Caco-2 (cell line): ENCODE data around the gene MGST2. TPM values are rescaled to one million over a fixed set of nuclear protein-coding genes. Genes with fewer than 3 reads are reported as not detected.

Source experiments
- BruUV-seq: library from RNA; stranded (reverse); fragments of 400-500 nt; replicated peaks from 2 replicates; lab custom pipeline; 2021; lab: Mats Ljungman, UMichigan
- CTCF ChIA-PET: fragments of 300-600 bp; sonication (Branson Sonifier 250); formaldehyde crosslinking; loops from one replicate; lab custom pipeline; 2022; ENCODE audit warnings: antibody characterized with exemption; lab: Charles Lee
- POLR2A ChIA-PET: fragments of 300-600 bp; sonication (Branson Sonifier 250); formaldehyde crosslinking; loops from one replicate; lab custom pipeline; 2022; ENCODE audit warnings: antibody characterized with exemption; lab: Charles Lee
- DNase-seq, 2 experiments: peaks; one replicate each; pipeline versions ENCODE4 v3.0.0 to v3.0.0-alpha.2; 2020 to 2022
- H3K27me3 ChIP-seq: replicated peaks from 2 replicates; pipeline ENCODE4 v1.6.0; 2011; ENCODE audit warnings: low read length; ENCODE audit not compliant: control insufficient read depth, insufficient read depth
- H3K36me3 ChIP-seq: 2 replicates; pipeline ENCODE4 v1.5.1; 2011; ENCODE audit warnings: low read length; ENCODE audit not compliant: control insufficient read depth, insufficient read depth
- H3K4me1 ChIP-seq: fragments of 250-450 bp; sonication (Bioruptor Pico); 2 replicates; pipeline ENCODE4 v1.5.1; 2020; ENCODE audit warnings: mild to moderate bottlenecking
- H3K4me3 ChIP-seq: 2 replicates; pipeline ENCODE4 v1.5.1; 2011; ENCODE audit warnings: low read depth, mild to moderate bottlenecking, control low read depth, low read length
- H3K9me3 ChIP-seq: fragments of 250-450 bp; sonication (Bioruptor Pico); 2 replicates; pipeline ENCODE4 v1.5.1; 2020; ENCODE audit warnings: mild to moderate bottlenecking, moderate library complexity
- H3K27ac Mint-ChIP-seq: one replicate; pipeline ENCODE4 v1.8.0; 2022; ENCODE audit warnings: mixed read lengths; ENCODE audit not compliant: unreplicated experiment
- H3K27me3 Mint-ChIP-seq: one replicate; pipeline ENCODE4 v1.8.0; 2022; ENCODE audit warnings: mixed read lengths; ENCODE audit not compliant: insufficient read depth, unreplicated experiment
- H3K36me3 Mint-ChIP-seq: one replicate; pipeline ENCODE4 v1.8.0; 2022; ENCODE audit warnings: mild to moderate bottlenecking, mixed read lengths; ENCODE audit not compliant: insufficient read depth, unreplicated experiment
- H3K4me1 Mint-ChIP-seq: one replicate; pipeline ENCODE4 v1.8.0; 2022; ENCODE audit warnings: low read depth, mixed read lengths; ENCODE audit not compliant: unreplicated experiment
- H3K4me3 Mint-ChIP-seq: one replicate; pipeline ENCODE4 v1.8.0; 2022; ENCODE audit warnings: mild to moderate bottlenecking, moderate library complexity, mixed read lengths; ENCODE audit not compliant: unreplicated experiment
- H3K9me3 Mint-ChIP-seq: one replicate; pipeline ENCODE4 v1.8.0; 2022; ENCODE audit warnings: mixed read lengths; ENCODE audit not compliant: unreplicated experiment
- CTCF ChIP-seq, 2 experiments: fragments of 200-600 bp in 1 of 2; IDR thresholded peaks; 1 replicate in 1 of 2; 2 replicates in 1 of 2; pipeline versions ENCODE4 v1.5.1 to v1.8.0; 2011 to 2022; ENCODE audit warnings: antibody characterized with exemption in 1 of 2, control low read depth in 1 of 2, inconsistent platforms in 1 of 2, low read depth in 1 of 2, low read length in 1 of 2, mild to moderate bottlenecking in 1 of 2, moderate library complexity in 1 of 2; ENCODE audit not compliant: insufficient read depth in 1 of 2, severe bottlenecking in 1 of 2, unreplicated experiment in 1 of 2
- intact Hi-C: fragments of 100-400 bp; cut with micrococcal nuclease; formaldehyde crosslinking; loops from one replicate; pipeline ENCODE4 v1.10.0; 2022; ENCODE audit not compliant: unreplicated experiment
- total RNA-seq: library from RNA; stranded (reverse); gene quantifications from 2 replicates; pipeline ENCODE4 v1.2.3, GENCODE V29; 2022

Gene MGST2
- total RNA-seq, 1 experiment from 2014 or later = 81.7 TPM

DNA sequence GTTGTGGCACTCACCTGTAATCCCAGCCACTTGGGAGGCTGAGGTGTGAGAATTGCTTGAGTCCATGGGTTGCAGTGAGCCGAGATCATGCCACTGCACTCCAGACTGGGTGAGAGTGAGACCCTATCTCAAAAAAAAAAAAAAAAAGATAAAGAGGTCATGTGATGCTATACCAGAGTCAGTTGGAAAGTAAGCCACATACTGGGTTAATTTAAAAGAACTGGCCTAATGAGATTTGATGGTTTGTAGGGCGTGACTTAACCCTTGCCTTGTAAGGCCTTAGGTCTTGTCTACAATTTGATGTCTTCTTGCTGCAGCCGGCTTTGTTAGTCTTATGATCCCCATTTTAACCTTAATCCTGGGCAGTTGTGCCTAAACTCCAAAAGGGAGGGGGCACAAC is 5.2 kb downstream of the MGST2 start:
- DNase-seq = no peak
- Histone ChIP-seq H3K4me3 (no peak overlapping the region), H3K4me1 (peaks cover 87% of the 10 kb centered on the region), H3K36me3 (no peaks in the 10 kb centered on the region), H3K9me3 (no peaks in the 10 kb centered on the region), H3K27me3 (no peaks in the 10 kb centered on the region)
- ChIA-PET POLR2A (no interaction called here), CTCF (no interaction called here)
- peak overlapping the region; percentile 32 for H3K4me3 Mint-ChIP-seq
- H3K9me3 Mint-ChIP-seq = no peaks in the 10 kb centered on the region
- H3K27ac Mint-ChIP-seq = peak overlapping the region; percentile 94
- intact Hi-C loops = loop anchor here (1.0 to 2.0 kb wide), 3 partner anchors 14 to 46 kb away; no protein-coding TSS in a partner anchor
- peaks cover 73% of the 10 kb centered on the region for H3K4me1 Mint-ChIP-seq
- peaks cover 52% of the 10 kb centered on the region for H3K36me3 Mint-ChIP-seq
- no peaks in the 10 kb centered on the region for H3K27me3 Mint-ChIP-seq
- no peak for TF ChIP-seq CTCF (IDR thresholded peaks at IDR 0.05; ENCODE audit: insufficient read depth in 1 of 2, low read depth in 1 of 2, low read length in 1 of 2, severe bottlenecking in 1 of 2, unreplicated experiment in 1 of 2)
- no TSS peak for BruUV-seq

- Mint-ChIP-seq H3K36me3 (peaks cover 65% of the 10 kb centered on the region), H3K4me3 (no peak overlapping the region), H3K27me3 (no peaks in the 10 kb centered on the region), H3K9me3 (no peaks in the 10 kb centered on the region), H3K27ac (peak overlapping the region; percentile 24), H3K4me1 (peaks cover 81% of the 10 kb centered on the region)
- Histone ChIP-seq H3K36me3 (no peaks in the 10 kb centered on the region), H3K4me3 (no peak overlapping the region), H3K27me3 (no peaks in the 10 kb centered on the region), H3K4me1 (peaks cover 93% of the 10 kb centered on the region), H3K9me3 (no peaks in the 10 kb centered on the region)
- intact Hi-C loops = no loop called here
- ChIA-PET POLR2A (no interaction called here), CTCF (interaction anchor here (1.3 kb wide), 1 partner anchor 15 kb away, joined by 4 read pairs; no protein-coding TSS in a partner anchor)
- no TSS peak for BruUV-seq
- no peak for DNase-seq
- no peak for TF ChIP-seq CTCF (IDR thresholded peaks at IDR 0.05; ENCODE audit: insufficient read depth in 1 of 2, low read depth in 1 of 2, low read length in 1 of 2, severe bottlenecking in 1 of 2, unreplicated experiment in 1 of 2)
These were observed 6.6 kb downstream of the MGST2 start for GRCh38 chr4:139672215-139672614.

GRCh38 chr4:139672732-139673131 is 7.1 kb downstream of the MGST2 start:
- Histone ChIP-seq H3K27me3 (no peaks in the 10 kb centered on the region), H3K9me3 (no peaks in the 10 kb centered on the region), H3K4me3 (no peak overlapping the region), H3K36me3 (no peaks in the 10 kb centered on the region), H3K4me1 (peaks cover 94% of the 10 kb centered on the region)
- BruUV-seq = no TSS peak
- Mint-ChIP-seq H3K27me3 (no peaks in the 10 kb centered on the region), H3K9me3 (no peaks in the 10 kb centered on the region), H3K36me3 (peaks cover 69% of the 10 kb centered on the region), H3K4me3 (no peak overlapping the region), H3K27ac (peak overlapping the region; percentile 24), H3K4me1 (peaks cover 77% of the 10 kb centered on the region)
- no peak for TF ChIP-seq CTCF (IDR thresholded peaks at IDR 0.05; ENCODE audit: insufficient read depth in 1 of 2, low read depth in 1 of 2, low read length in 1 of 2, severe bottlenecking in 1 of 2, unreplicated experiment in 1 of 2)
- intact Hi-C loops = no loop called here
- no peak for DNase-seq
- ChIA-PET POLR2A (no interaction called here), CTCF (interaction anchor here (1.3 kb wide), 1 partner anchor 16 kb away, joined by 4 read pairs; no protein-coding TSS in a partner anchor)
